Cardiac muscle cell (in vitro differentiated cells and primary cell): ENCODE measurements around the gene LYL1. TPM values are rescaled to one million over a fixed set of nuclear protein-coding genes. Genes with fewer than 3 reads are reported as not detected.

ENCODE experiments used
- DNase-seq, 2 donors: peaks; one replicate each; pipeline versions ENCODE4 v3.0.0 to v3.0.0-alpha.2; 2010 to 2017; ENCODE audit warnings: low read depth in 1 of 2, low spot score in 1 of 2
- H3K27ac ChIP-seq: fragments of 200-600 bp; sonication (generic); 2 replicates; pipeline ENCODE4 v1.5.1; 2016
- H3K27me3 ChIP-seq: fragments of 200-600 bp; sonication (generic); 2 replicates; pipeline ENCODE4 v1.6.0; 2016; ENCODE audit warnings: control low read depth
- H3K36me3 ChIP-seq: fragments of 200-600 bp; sonication (generic); 2 replicates; pipeline ENCODE4 v1.5.1; 2016; ENCODE audit warnings: control low read depth
- H3K4me1 ChIP-seq: fragments of 200-600 bp; sonication (generic); 2 replicates; pipeline ENCODE4 v1.8.1; 2017; ENCODE audit warnings: low read depth, mild to moderate bottlenecking, mixed run types
- H3K4me3 ChIP-seq: fragments of 200-600 bp; sonication (generic); 2 replicates; pipeline ENCODE4 v1.5.1; 2016; ENCODE audit warnings: mild to moderate bottlenecking
- H3K9me3 ChIP-seq: fragments of 200-600 bp; sonication (generic); 2 replicates; pipeline ENCODE4 v1.5.1; 2017; ENCODE audit warnings: low read depth, mild to moderate bottlenecking, control low read depth
- CTCF ChIP-seq: IDR thresholded peaks from 2 replicates; pipeline ENCODE4 v1.5.1; 2012; ENCODE audit warnings: low read depth, mild to moderate bottlenecking, low read length
- polyA plus RNA-seq: library from polyadenylated mRNA; unstranded; fragments of >200 nt; fragmentation: Nextera tagmentation; extraction: Ambion mirVana; gene quantifications from 2 replicates; pipeline ENCODE4 v1.2.1, GENCODE V29; 2016
- total RNA-seq: library from RNA; depleted of rRNA; stranded (reverse); fragments of >200 nt; gene quantifications from 2 replicates; pipeline ENCODE4 v1.2.3, GENCODE V29; 2016

Gene LYL1
- total and polyA plus RNA-seq, 2 experiments from 2014 or later: 4.6 to 5.6 TPM

GRCh38 chr19:13070425-13071140, 32.1 kb downstream of the LYL1 start:
- Histone ChIP-seq H3K4me3 (no peak overlapping the region), H3K27me3 (peaks cover 78% of the 10 kb centered on the region), H3K27ac (no peak overlapping the region), H3K4me1 (no peaks in the 10 kb centered on the region), H3K36me3 (no peaks in the 10 kb centered on the region), H3K9me3 (no peaks in the 10 kb centered on the region)
- no peak for DNase-seq
- no peak for TF ChIP-seq CTCF

- H3K9me3 ChIP-seq: no peaks in the 10 kb centered on the region
- H3K4me1 ChIP-seq: no peaks in the 10 kb centered on the region
- peak; percentile 5 for TF ChIP-seq CTCF
- peak in 1 of 2 donors; percentile 44 for DNase-seq
- H3K4me3 ChIP-seq: no peak overlapping the region
- no peak overlapping the region for H3K27ac ChIP-seq
- H3K36me3 ChIP-seq: no peaks in the 10 kb centered on the region
- peaks cover 86% of the 10 kb centered on the region for H3K27me3 ChIP-seq
These were observed 33.0 kb downstream of the LYL1 start for GRCh38 chr19:13069415-13070359.

- H3K4me1 ChIP-seq: peaks cover 4% of the 10 kb centered on the region
- H3K27me3 ChIP-seq: peaks cover 94% of the 10 kb centered on the region
- H3K36me3 ChIP-seq: no peaks in the 10 kb centered on the region
- H3K4me3 ChIP-seq: no peak overlapping the region
- H3K27ac ChIP-seq: no peak overlapping the region
- no peak for TF ChIP-seq CTCF
- DNase-seq: no peak
- no peaks in the 10 kb centered on the region for H3K9me3 ChIP-seq
These were observed 34.4 kb downstream of the LYL1 start for GRCh38 chr19:13068085-13068846.

GRCh38 chr19:13066933-13067807, 35.5 kb downstream of the LYL1 start:
- Histone ChIP-seq H3K4me1 (peaks cover 4% of the 10 kb centered on the region), H3K36me3 (no peaks in the 10 kb centered on the region), H3K9me3 (no peaks in the 10 kb centered on the region), H3K27ac (no peak overlapping the region), H3K27me3 (peaks cover 98% of the 10 kb centered on the region), H3K4me3 (no peak overlapping the region)
- no peak for DNase-seq
- no peak for TF ChIP-seq CTCF
